Right lobe of liver (tissue), 6 donors: Measurements from ENCODE around the gene CD302. TPM values are rescaled to one million over a fixed set of nuclear protein-coding genes. Genes with fewer than 3 reads are reported as not detected.

Source experiments
- ATAC-seq, 4 donors: fragments of 200-7000 bp; cut with Tn5 transposase; one replicate each; pipeline ENCODE4 v1.9.1; 2020; ENCODE audit warnings: mild to moderate bottlenecking in 4 of 4, moderate library complexity in 4 of 4
- DNase-seq, 3 donors: peaks; one replicate each; pipeline ENCODE4 v3.0.0-alpha.2; 2020
- H3K27ac ChIP-seq, 3 donors: fragments of 200-600 bp; one replicate each; pipeline ENCODE4 v1.8.0; 2022
- H3K27me3 ChIP-seq, 2 donors: fragments of 200-600 bp; one replicate each; pipeline ENCODE4 v1.8.0; 2022
- H3K36me3 ChIP-seq, 4 donors: fragments of 200-600 bp; sonication (generic) in 1 of 4; one replicate each; pipeline versions ENCODE4 v1.5.1 to v1.8.0; 2017 to 2022; ENCODE audit warnings: control low read depth in 1 of 4
- H3K4me1 ChIP-seq, 4 donors: fragments of 200-600 bp; sonication (generic) in 1 of 4; one replicate each; pipeline versions ENCODE4 v1.5.1 to v1.8.0; 2017 to 2022; ENCODE audit warnings: control low read depth in 1 of 4
- H3K4me3 ChIP-seq, 3 donors: fragments of 200-600 bp; one replicate each; pipeline ENCODE4 v1.8.0; 2022
- H3K9me3 ChIP-seq, 4 donors: fragments of 200-600 bp; sonication (generic) in 1 of 4; one replicate each; pipeline versions ENCODE4 v1.5.1 to v1.8.0; 2017 to 2022; ENCODE audit warnings: control low read depth in 1 of 4
- POLR2A ChIP-seq: fragments of 450-650 bp; IDR thresholded peaks from one replicate; pipeline ENCODE4 v1.6.1; 2017; ENCODE audit warnings: antibody characterized with exemption, mild to moderate bottlenecking
- WGBS: methylation state at CpG from one replicate; pipeline ENCODE4 v1.1.6; 2018; ENCODE audit warnings: low coverage, low lambda C conversion rate; ENCODE audit not compliant: insufficient coverage; ENCODE audit errors: missing lambda C conversion rate; 5-methylcytosine and 5-hydroxymethylcytosine counted together
- intact Hi-C, 2 donors: fragments of 100-400 bp; cut with DNase I; formaldehyde crosslinking; loops; one replicate each; pipeline versions ENCODE4 v1.11.2 to v1.14.1; 2022
- total RNA-seq, 6 experiments: library from RNA; depleted of rRNA in 2 of 6; stranded (reverse); fragments of >200 nt in 2 of 6; fragmentation: NEBNext Ultra II Directional in 3 of 6; extraction: Animal tissue kit (Norgen Biotek cat#: 25700) in 3 of 6; gene quantifications; one replicate each; pipeline versions ENCODE4 v1.1.0 to v1.2.4, GENCODE V29; 2016 to 2023
- TF ChIP-seq, protein P1 (sequence below), 4 donors: fragments of 200-600 bp in 3 of 4; fragments of 450-650 bp in 1 of 4; IDR thresholded peaks; one replicate each; pipeline versions ENCODE4 v1.5.1 to v1.8.0; 2016 to 2022; ENCODE audit warnings: antibody characterized with exemption in 4 of 4, mild to moderate bottlenecking in 2 of 4
- donor health status: DM: no; HTN: yes; CAD: no.
- donor health status: DM: no; HTN: no; CAD: no.
- donor health status: DM: no; HTN: no; CAD: no.
- donor health status: DM: no; HTN: yes; CAD: no.
- donor health status: DM: no; HTN: yes; CAD: no.

The CD302 gene
- total RNA-seq, 6 experiments from 2014 or later: 114 to 163 (median 130) TPM

- H3K9me3 ChIP-seq: no peaks in the 10 kb centered on the region
- no peak for DNase-seq
- peaks cover 0 to 43% (median 15%) of the 10 kb centered on the region in 4 donors for H3K4me1 ChIP-seq
- 10% methylated on average over 1 of the region's 1 CpG for WGBS
- TF ChIP-seq, protein P1, sequence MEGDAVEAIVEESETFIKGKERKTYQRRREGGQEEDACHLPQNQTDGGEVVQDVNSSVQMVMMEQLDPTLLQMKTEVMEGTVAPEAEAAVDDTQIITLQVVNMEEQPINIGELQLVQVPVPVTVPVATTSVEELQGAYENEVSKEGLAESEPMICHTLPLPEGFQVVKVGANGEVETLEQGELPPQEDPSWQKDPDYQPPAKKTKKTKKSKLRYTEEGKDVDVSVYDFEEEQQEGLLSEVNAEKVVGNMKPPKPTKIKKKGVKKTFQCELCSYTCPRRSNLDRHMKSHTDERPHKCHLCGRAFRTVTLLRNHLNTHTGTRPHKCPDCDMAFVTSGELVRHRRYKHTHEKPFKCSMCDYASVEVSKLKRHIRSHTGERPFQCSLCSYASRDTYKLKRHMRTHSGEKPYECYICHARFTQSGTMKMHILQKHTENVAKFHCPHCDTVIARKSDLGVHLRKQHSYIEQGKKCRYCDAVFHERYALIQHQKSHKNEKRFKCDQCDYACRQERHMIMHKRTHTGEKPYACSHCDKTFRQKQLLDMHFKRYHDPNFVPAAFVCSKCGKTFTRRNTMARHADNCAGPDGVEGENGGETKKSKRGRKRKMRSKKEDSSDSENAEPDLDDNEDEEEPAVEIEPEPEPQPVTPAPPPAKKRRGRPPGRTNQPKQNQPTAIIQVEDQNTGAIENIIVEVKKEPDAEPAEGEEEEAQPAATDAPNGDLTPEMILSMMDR (IDR thresholded peaks at IDR 0.05): no peak
- no peak for TF ChIP-seq POLR2A
- H3K27ac ChIP-seq: peak overlapping the region in 1 of 3 donors; percentile 97
- no peak for ATAC-seq
- H3K36me3 ChIP-seq: no peaks in the 10 kb centered on the region
- H3K4me3 ChIP-seq: no peak overlapping the region
- intact Hi-C loops: no loop called here
- no peaks in the 10 kb centered on the region for H3K27me3 ChIP-seq
Measured at GRCh38 chr2:159799833-159800232, 1.8 kb upstream of the CD302 start.

DNA sequence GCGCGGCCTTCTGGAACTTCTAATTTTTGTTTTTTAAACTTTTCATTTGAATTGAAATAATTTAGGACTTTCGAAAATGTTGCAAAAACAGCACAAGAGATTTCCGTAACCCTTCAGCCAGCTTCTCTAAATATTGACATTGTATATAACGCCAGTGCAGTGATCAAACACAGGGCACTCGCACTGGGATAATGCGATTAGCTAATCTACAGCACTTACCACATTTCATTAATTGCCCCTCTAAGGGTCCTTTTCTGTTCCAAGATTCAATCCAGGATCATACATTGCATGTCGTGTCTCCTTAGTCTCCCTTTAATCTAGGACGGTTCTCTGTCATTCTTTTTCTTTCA lies 343 bp upstream of the CD302 start:
- intact Hi-C loops: no loop called here
- DNase-seq (no peak), ATAC-seq (peak; percentile 47 to 61 (median 58))
- no peaks in the 10 kb centered on the region for H3K9me3 ChIP-seq
- H3K27ac ChIP-seq: peak overlapping the region; percentile 84 to 97 (median 88)
- H3K4me1 ChIP-seq: peaks cover 0 to 50% (median 15%) of the 10 kb centered on the region in 4 donors
- TF ChIP-seq, protein P1 (IDR thresholded peaks at IDR 0.05): peak in 1 of 4 donors; percentile 2
- TF ChIP-seq POLR2A: no peak
- WGBS: 9% methylated on average over 9 of the region's 9 CpGs
- peak overlapping the region; percentile 76 to 80 (median 80) for H3K4me3 ChIP-seq
- H3K27me3 ChIP-seq: no peaks in the 10 kb centered on the region
- no peaks in the 10 kb centered on the region for H3K36me3 ChIP-seq

DNA sequence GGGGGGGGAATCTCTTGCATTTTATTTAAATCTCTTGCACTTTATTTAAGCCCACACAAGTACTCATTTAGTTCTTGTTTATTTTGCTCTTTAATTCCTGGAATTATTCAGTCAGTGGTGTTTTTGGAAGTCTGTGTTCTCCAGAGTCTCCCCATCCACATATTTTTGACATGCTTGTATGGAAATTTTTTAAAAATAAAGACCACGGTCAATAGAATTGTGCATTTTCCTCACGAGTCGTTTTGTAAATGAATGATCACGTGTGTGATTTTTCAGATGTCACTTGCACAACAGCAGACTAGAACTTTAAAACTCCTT lies 824 bp downstream of the CD302 start:
- TF ChIP-seq, protein P1 (IDR thresholded peaks at IDR 0.05): no peak
- TF ChIP-seq POLR2A: no peak
- WGBS: 0% methylated on average over 4 of the region's 4 CpGs
- Histone ChIP-seq H3K27me3 (no peaks in the 10 kb centered on the region), H3K36me3 (no peaks in the 10 kb centered on the region), H3K4me1 (peaks cover 0 to 59% (median 20%) of the 10 kb centered on the region in 4 donors), H3K4me3 (peak overlapping the region; percentile 76 to 80 (median 80)), H3K9me3 (no peaks in the 10 kb centered on the region), H3K27ac (peak overlapping the region; percentile 84 to 97 (median 88))
- ATAC-seq (no peak), DNase-seq (no peak)
- intact Hi-C loops: no loop called here

GRCh38 chr2:159795841-159796690 lies 1.9 kb downstream of the CD302 start:
- Histone ChIP-seq H3K4me1 (peaks cover 0 to 67% (median 15%) of the 10 kb centered on the region in 4 donors), H3K4me3 (peak overlapping the region; percentile 76 to 80 (median 80)), H3K27me3 (no peaks in the 10 kb centered on the region), H3K27ac (peak overlapping the region; percentile 84 to 97 (median 88)), H3K36me3 (no peaks in the 10 kb centered on the region), H3K9me3 (no peaks in the 10 kb centered on the region)
- 29% methylated on average over 7 of the region's 7 CpGs for WGBS
- ATAC-seq (peak in 1 of 4 donors; percentile 17), DNase-seq (no peak)
- no peak for TF ChIP-seq POLR2A
- TF ChIP-seq, protein P1 (IDR thresholded peaks at IDR 0.05): no peak
- intact Hi-C loops: no loop called here
